Measurements from ENCODE around the gene LRP8. TPM values are rescaled to one million over a fixed set of nuclear protein-coding genes. Genes with fewer than 3 reads are reported as not detected.

The LRP8 gene
- total RNA-seq, 1 experiment from 2014 or later: 54.4 TPM

GRCh38 chr1:53331446-53332185 is 3.7 kb upstream of the LRP8 start:
- no peak overlapping the region for H3K4me3 ChIP-seq (ENCODE audit: low read length)
- no peak overlapping the region for H2AFZ ChIP-seq (ENCODE audit: low read length)
- no peaks in the 10 kb centered on the region for H3K9me3 ChIP-seq (ENCODE audit: low read length)
- no peak for DNase-seq
- intact Hi-C loops (cut with micrococcal nuclease): no loop called here
- no peak for TF ChIP-seq EZH2phosphoT487 (IDR thresholded peaks at IDR 0.05; ENCODE audit: borderline replicate concordance, low read length)
- no peak for TF ChIP-seq CTCF (conservative IDR thresholded peaks at IDR 0.05; ENCODE audit: low read depth, low read length)
- no peak for TF ChIP-seq EZH2 (IDR thresholded peaks at IDR 0.05; ENCODE audit: low read length, unreplicated experiment)
- H3K27ac ChIP-seq (ENCODE audit: low read length): no peak overlapping the region
- no peaks in the 10 kb centered on the region for H3F3A ChIP-seq (ENCODE audit: low read length, unreplicated experiment)
- H4K20me1 ChIP-seq (ENCODE audit: low read length): no peaks in the 10 kb centered on the region
- no peaks in the 10 kb centered on the region for H3K9me2 ChIP-seq (replicated peaks; ENCODE audit: low read length)
- H3K79me2 ChIP-seq (ENCODE audit: low read length): peaks cover 10% of the 10 kb centered on the region
- H3K27me3 ChIP-seq (ENCODE audit: low read length): no peaks in the 10 kb centered on the region
- H3K9ac ChIP-seq (ENCODE audit: low read length): no peak overlapping the region
- H3K36me3 ChIP-seq (ENCODE audit: low read depth, low read length): no peaks in the 10 kb centered on the region
- ATAC-seq: no peak
- ChIA-PET POLR2A (ENCODE audit: unreplicated experiment) (no interaction called here), CTCF (no interaction called here)
- BruUV-seq (replicated peaks): no TSS peak
- peaks cover 5% of the 10 kb centered on the region; the same call in 1 of the 2 replicates for H3K4me1 ChIP-seq (ENCODE audit: insufficient read depth, low read length)
- H3K4me2 ChIP-seq (ENCODE audit: low read length): no peak overlapping the region

- H3K4me3 ChIP-seq (ENCODE audit: low read length): no peak overlapping the region
- BruUV-seq (replicated peaks): no TSS peak
- H3K9me3 ChIP-seq (ENCODE audit: low read length): no peaks in the 10 kb centered on the region
- ChIA-PET CTCF (no interaction called here), POLR2A (ENCODE audit: unreplicated experiment) (no interaction called here)
- H3K9ac ChIP-seq (ENCODE audit: low read length): no peak overlapping the region
- no peak overlapping the region for H3K27ac ChIP-seq (ENCODE audit: low read length)
- TF ChIP-seq EZH2phosphoT487 (IDR thresholded peaks at IDR 0.05; ENCODE audit: borderline replicate concordance, low read length) (no peak), CTCF (conservative IDR thresholded peaks at IDR 0.05; ENCODE audit: low read depth, low read length) (no peak), EZH2 (IDR thresholded peaks at IDR 0.05; ENCODE audit: low read length, unreplicated experiment) (no peak)
- peaks cover 11% of the 10 kb centered on the region for H3K79me2 ChIP-seq (ENCODE audit: low read length)
- H3K36me3 ChIP-seq (ENCODE audit: low read depth, low read length): no peaks in the 10 kb centered on the region
- H3K27me3 ChIP-seq (ENCODE audit: low read length): no peaks in the 10 kb centered on the region
- H3K9me2 ChIP-seq (replicated peaks; ENCODE audit: low read length): no peaks in the 10 kb centered on the region
- intact Hi-C loops (cut with micrococcal nuclease): no loop called here
- DNase-seq (no peak), ATAC-seq (no peak)
- H3F3A ChIP-seq (ENCODE audit: low read length, unreplicated experiment): no peaks in the 10 kb centered on the region
- H4K20me1 ChIP-seq (ENCODE audit: low read length): no peaks in the 10 kb centered on the region
- no peak overlapping the region for H2AFZ ChIP-seq (ENCODE audit: low read length)
- H3K4me2 ChIP-seq (ENCODE audit: low read length): no peak overlapping the region
- H3K4me1 ChIP-seq (ENCODE audit: insufficient read depth, low read length): peaks cover 6% of the 10 kb centered on the region
Observed at GRCh38 chr1:53330819-53331218, 2.9 kb upstream of the LRP8 start.

Data from PC-3 (cell line).